Activated CD8-positive, alpha-beta memory T cell treated with anti-CD3 and anti-CD28 coated beads for 36 hours (primary cell): ENCODE measurements around the gene DOP1A. TPM values are rescaled to one million over a fixed set of nuclear protein-coding genes. Genes with fewer than 3 reads are reported as not detected.
"Not testable (repeated sequence)": the region's sequence is repeated elsewhere in the genome, so short reads cannot be mapped to it uniquely, and the experiment has no call there.

ENCODE experiments used
- CTCF ChIA-PET: fragments of 350-600 bp; sonication (Branson Sonifier 250); formaldehyde crosslinking; loops from one replicate; lab custom pipeline; 2021; ENCODE audit warnings: antibody characterized with exemption; lab: Charles Lee
- POLR2A ChIA-PET: fragments of 350-600 bp; sonication (Branson Sonifier 250); formaldehyde crosslinking; loops from one replicate; lab custom pipeline; 2021; ENCODE audit warnings: antibody characterized with exemption; lab: Charles Lee
- total RNA-seq, 2 experiments: library from RNA; stranded (reverse); gene quantifications; one replicate each; pipeline ENCODE4 v1.2.3, GENCODE V29; 2021

Gene DOP1A
- total RNA-seq, 2 experiments from 2014 or later = 7.3 to 8.0 TPM

DNA sequence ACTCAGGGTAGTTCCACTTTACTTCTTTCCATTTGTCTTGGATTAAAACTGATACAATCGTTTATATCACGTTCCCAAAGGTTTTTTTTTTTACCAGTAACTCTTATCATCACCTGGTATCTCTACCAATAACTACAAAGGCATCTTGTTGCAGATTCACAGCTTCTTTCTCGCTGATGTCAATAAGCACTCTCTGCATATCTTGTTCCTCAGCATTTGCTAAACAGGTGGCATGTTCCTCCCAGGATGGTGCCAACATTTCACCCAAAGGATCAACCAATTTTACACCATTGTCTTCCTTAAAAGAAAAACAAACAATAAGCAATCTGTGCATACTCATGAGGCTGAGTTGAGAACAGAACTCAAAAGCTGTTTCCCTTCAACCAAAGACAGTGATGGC is 121.0 kb downstream of the DOP1A start:
- POLR2A ChIA-PET = interaction anchor here (1.3 kb wide), 1 partner anchor 123 kb away, joined by 3 read pairs; the partner anchor contains the start of gene UBE3D

DNA sequence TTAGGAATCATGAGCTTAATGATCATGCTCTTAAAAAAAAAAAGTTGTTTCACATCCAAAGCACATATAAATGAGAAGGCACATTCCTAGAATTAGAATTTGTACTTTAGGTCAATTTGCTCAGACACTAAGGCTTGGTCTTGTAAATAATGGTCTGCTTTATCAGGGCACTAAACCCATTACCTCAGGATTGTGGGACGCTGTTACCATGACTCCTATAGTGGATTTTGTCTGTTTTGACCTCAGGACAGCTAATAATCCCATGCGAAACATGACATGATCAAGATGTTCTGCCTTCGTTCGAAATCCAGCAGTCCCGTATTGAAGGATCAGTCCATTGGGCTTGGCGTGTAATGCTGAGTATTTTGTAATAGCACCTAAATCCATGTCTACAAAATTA is 123.2 kb downstream of the DOP1A start:
- CTCF ChIA-PET = interaction anchor here (1.0 to 1.3 kb wide), 2 partner anchors 123 to 125 kb away, joined by 3 to 5 read pairs; partner anchors contain the start of genes DOP1A and UBE3D
- POLR2A ChIA-PET = no interaction called here

More for the DNA sequence above, 121.0 kb downstream of the DOP1A start:
- CTCF ChIA-PET = interaction anchor here (1.6 kb wide), 1 partner anchor 9 kb away, joined by 5 read pairs; no protein-coding TSS in a partner anchor

DNA sequence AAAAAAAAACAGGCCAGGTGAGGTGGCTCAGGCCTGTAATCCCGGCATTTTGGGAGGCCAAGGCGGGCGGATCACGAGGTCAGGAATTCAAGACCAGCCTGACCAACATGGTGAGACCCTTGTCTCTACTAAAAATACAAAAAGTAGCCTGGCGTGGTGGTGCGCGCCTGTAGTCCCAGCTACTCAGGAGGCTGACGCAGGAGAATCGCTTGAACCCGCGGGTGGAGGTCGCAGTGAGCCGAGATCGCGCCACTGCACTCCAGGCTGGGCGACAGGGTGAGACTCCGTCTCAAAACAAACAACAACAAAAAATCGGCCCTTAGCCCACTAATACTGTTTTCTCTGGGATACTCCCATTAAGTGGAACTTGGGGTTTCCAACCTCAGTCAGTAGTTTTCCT is 124.5 kb downstream of the DOP1A start:
- POLR2A ChIA-PET = not testable (repeated sequence)
- CTCF ChIA-PET = interaction anchor here (0.6 to 0.7 kb wide), 2 partner anchors 125 to 930 kb away, joined by 3 to 4 read pairs; partner anchors contain the start of gene DOP1A

DNA sequence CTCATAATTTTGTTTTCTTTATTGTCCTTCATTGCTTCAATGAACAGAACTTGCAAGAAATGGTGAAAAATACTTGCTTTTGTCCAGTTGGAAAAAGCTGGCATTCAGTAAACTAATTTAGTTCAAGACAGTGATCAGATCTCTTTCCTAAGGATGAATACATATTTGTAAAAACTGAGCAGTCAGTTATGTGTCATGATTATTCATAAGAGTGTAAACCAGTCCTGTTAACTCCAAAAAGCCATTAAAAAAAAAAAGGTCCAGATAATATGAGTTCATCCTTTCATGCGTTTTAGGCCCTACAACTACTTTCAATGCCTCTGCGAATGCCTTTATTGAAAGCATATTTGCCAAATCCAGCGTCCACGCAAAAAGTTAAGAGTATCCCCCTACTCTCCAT is 125.0 kb downstream of the DOP1A start:
- POLR2A ChIA-PET = no interaction called here
- CTCF ChIA-PET = interaction anchor here (0.7 kb wide), 1 partner anchor 125 kb away, joined by 4 read pairs; the partner anchor contains the start of gene DOP1A

DNA sequence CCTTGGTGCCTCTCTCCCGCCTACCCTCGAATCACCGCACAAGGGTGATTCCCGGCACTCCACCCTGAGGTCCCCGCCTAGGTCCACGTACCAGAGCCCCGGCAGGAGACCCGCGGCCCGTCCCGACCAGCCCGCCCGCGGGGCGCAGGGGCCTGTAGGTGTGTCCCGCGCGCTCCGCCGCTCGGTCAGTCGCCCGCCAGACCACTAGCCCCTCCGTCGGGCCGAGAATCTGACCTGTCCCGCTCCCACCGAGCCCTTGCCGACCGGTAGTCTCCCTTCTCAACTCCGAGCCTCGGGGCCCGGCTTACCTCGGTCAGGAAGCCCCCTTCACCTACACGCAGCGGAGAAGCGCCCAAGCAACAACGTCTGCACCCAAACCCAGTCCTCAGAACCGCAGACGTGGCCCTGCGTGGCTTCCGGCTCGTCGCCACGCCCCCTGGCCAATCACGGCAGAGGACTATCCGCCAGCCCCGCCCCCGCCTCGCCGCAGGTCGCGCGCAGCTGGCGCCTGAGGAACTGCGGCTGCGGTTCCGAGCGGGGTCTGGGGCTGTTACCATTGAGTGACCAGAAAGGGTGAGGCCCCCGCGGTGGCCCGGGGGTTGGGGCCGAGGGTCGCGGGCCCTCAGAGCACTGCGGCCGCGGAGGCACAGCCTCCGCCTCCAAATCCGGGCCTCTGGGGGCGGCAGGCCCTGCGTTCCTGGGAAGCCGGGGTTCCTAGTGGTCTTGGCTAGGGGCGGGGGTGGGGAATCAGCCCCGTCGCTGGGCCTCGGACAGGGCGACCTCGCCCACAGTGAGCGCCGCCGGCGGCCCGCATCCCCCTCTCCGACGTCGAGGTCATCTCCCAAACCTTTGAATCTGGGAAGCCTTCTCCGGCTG is 125.6 kb downstream of the DOP1A start, which contains the start of the genes PGM3 and RWDD2A:
Gene PGM3, minus strand, starts transcription at position 395 of the 876 bp plus-strand sequence. CDS start 2,253 bp downstream, outside the sequence.
Gene RWDD2A, plus strand, starts transcription at position 487 of the 876 bp plus-strand sequence. CDS start 1,095 bp downstream, outside the sequence.
- ChIA-PET POLR2A (interaction anchor here (1.0 kb wide), 1 partner anchor 126 kb away, joined by 3 read pairs; no protein-coding TSS in a partner anchor), CTCF (interaction anchor here (1.0 kb wide), 1 partner anchor 126 kb away, joined by 3 read pairs; the partner anchor contains the start of gene DOP1A)

DNA sequence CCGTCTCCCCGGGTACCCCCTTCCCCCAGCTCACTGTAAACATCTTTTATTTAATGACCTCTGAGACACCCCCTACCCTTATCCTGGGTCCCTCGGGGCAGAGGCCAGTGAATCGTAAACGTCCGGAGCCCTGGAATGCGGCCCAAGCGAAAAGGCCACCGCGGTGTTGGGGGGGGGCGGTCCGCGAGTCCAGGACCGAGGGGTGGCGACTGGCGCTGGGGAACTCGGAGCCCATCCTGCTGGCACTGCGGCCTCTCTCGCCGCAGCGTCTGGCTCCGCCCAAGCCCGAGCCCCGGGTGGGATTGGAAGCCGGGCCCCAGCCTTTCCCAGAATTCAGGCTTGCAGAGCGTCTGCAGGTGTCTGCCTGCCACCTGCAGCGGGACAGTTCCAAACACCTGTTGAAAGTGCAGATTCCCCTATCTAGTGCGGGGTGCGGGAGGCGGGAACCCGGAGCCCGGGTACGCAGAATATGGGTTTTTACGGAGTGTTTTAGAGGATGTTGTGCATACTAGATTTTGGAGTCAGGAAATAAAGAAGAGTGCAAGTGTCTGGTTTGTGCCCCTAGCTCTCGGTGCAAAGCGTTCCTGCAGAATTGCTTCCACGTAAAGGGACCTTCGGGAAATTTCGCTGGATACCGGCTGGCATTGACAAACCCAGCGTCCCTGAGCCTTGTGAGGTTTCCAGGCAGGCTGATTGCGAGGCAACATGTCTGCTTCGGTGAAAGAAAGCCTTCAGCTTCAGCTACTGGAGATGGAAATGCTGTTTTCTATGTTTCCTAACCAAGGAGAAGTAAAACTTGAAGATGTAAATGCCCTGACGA is 126.5 kb downstream of the DOP1A start:
- ChIA-PET POLR2A (interaction anchor here (1.0 kb wide), 1 partner anchor 127 kb away, joined by 3 read pairs; no protein-coding TSS in a partner anchor), CTCF (interaction anchor here (1.0 kb wide), 1 partner anchor 127 kb away, joined by 3 read pairs; the partner anchor contains the start of gene DOP1A)

DNA sequence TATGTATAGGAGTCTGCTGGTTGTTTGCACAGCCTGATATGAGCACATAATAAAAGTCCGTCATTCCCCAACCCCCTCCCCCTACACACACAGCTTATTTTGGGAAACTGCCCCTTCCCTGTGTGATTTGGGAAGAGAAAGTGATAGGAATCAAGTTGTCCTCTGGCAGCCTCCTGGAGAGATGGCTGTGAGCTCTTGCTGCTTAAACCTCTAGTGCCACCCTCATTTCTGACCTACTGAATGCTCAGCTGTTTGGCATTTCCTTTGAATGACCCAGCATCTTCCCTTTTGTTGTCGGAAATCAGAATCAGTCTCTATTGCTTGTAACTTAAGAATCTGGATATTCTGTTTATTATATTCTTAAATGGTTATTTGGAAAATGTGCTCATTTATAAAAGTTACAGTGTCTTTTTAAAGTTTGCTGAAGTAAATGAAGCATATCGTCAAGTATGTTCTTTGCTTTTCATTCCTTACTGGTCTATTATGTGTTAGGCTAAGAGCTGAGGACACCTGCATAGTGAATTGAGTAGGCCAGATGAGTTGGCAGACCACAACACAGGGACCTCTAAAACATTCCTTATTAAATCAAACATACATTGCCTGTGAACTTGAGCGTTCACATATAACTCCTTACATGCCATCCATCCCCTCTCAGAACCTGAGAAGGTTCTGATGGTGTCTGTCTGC is 131.2 kb downstream of the DOP1A start:
- ChIA-PET CTCF (interaction anchor here (0.8 to 1.6 kb wide), 2 partner anchors 16 to 133 kb away, joined by 3 to 5 read pairs; no protein-coding TSS in a partner anchor), POLR2A (no interaction called here)

DNA sequence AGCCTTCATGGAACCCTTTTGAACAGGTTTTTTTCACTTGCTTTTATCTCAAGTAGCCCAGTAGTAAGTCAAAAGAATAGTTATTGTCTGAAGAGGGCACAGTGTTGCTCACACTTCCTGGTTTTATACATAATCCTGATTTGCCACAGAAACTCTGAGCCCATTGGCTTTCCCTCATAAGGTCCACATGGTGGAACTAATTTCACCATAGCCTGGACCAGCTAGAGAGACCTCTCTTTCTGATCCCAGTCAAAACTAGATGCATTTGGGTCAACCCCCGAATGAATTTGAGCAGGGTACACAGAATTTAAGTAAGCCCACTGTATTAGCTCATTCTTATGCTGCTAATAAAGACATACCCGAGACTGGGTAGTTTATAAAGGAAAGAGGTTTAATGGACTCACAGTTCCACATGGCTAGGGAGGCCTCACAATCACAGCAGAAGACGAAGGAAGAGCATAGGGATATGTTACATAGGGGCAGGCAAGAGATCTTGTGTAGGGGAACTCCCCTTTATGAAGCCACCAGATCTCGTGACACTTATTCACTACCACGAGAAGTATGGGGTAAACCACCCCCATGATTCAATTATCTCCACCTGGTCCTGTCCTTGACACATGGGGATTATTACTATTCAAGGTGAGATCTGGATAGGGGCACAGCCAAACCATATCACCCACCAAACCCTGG is 131.8 kb downstream of the DOP1A start:
- ChIA-PET CTCF (no interaction called here), POLR2A (no interaction called here)

DNA sequence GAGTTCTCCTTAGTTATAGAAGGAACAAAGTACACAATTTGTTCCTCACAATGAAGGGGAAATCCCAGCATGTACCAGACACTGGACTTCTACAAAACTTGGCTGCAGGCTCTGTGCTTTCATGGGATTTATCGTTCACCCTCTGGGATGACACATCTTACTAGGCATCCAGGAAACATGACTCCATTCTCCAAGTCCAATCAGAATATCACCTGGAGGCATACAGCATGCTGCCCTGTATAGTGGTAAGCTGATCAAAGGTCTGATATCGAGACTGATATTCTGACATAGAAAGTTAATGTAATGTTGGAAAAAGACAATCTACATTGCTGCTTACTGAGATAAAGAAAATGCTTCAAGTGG is 132.4 kb downstream of the DOP1A start:
- CTCF ChIA-PET = no interaction called here

DNA sequence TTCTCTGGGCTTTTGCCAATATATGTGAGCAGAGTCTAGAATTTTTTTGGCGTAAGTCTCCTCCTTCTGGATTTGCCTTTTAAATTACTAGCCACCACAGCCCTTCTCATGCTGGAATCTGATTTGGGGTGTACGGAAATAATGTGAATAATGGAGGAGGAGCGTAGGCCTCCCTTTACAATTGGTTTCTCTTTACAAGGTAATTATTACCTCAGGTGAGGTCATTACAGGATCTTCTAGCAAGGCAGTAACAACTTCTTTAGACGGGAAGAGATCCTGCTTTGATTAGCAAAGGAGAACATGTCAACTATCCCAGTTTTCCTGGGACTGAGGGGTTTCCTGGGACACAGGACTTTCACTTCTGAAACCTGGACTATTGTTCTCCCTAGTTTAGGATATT is 134.6 kb downstream of the DOP1A start:
- POLR2A ChIA-PET = no interaction called here
- CTCF ChIA-PET = no interaction called here

More for the DNA sequence above, 132.4 kb downstream of the DOP1A start:
- POLR2A ChIA-PET = no interaction called here

DNA sequence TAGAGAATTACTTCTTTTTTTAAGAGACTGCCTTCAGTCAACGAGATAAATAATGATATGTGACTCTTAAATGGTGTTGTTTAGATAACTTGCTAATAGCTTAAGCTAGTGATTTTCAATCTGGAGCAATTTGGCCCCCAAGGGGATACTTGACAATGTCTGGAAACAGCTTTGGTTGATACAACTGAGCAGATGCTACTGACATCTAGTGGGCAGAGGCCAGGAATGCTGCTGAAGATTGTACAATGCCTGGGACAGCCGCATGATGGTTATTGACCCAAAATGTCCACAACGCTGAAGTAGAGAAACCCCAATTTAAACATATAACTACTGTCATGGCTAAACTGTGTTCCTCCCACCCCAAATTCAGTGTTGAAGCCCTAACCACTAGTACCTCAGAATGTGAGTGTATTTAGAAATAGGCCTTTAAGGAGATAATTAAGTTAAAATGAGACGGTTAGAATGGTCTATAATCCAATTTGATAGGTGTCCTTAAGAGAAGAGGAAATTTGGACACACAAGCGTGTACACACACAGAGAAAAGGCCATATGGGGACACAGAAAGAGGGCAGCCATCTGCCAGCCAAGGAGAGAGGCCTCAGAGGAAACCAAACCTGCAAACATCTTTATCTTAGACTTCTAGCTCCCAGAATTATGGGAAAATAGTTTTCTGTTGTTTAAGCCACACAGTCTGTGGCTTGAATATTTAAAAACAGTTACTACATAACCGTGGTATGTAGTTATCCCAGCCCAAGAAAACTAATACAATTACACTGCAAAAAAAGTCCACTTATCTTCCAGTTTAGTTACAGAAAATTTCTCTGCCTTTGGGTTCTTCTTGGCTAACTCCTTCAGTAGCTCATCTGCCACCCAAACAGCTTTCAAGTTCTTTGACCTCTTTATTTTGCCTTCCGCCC is 147.9 kb downstream of the DOP1A start:
- POLR2A ChIA-PET = no interaction called here
- CTCF ChIA-PET = interaction anchor here (0.5 to 1.4 kb wide), 8 partner anchors 12 to 297 kb away, joined by 3 to 12 read pairs (median 4); partner anchors contain the start of genes DOP1A, PRSS35 and UBE3D

DNA sequence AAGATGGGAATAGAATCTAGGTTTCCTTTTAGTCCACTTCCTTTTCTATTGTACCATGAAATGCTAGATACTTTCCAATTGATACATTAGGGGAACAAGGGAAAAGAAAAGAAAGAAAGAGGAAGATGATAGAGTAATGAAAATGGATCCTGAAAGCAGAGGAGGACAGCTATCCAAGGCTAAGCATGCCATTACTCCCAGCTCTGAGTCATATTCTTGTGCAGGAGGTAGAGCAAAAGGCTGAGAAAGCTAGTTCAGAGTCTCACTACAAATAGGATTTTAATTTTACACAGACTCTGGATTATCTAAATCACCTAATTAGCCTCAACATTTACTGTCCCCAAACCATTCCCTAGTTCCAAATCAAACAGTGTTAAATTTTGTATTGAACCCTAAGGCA is 149.3 kb downstream of the DOP1A start:
- POLR2A ChIA-PET = no interaction called here
- CTCF ChIA-PET = interaction anchor here (1.3 to 1.4 kb wide), 3 partner anchors 149 to 296 kb away, joined by 3 to 9 read pairs (median 4); partner anchors contain the start of genes DOP1A, PRSS35 and UBE3D

Other genes with a start within 250 kb of the DOP1A start
- gene UBE3D, start 1.8 kb upstream of the DOP1A start, total RNA-seq = 10 to 100 TPM in 1 of 2 experiments, 1 to 10 TPM in 1; 8.0 to 11.2 TPM
- gene PGM3, start 125.6 kb downstream of the DOP1A start, total RNA-seq = 10 to 100 TPM; 19.8 to 21.7 TPM
- gene RWDD2A, start 125.7 kb downstream of the DOP1A start, total RNA-seq = 1 to 10 TPM; 1.6 TPM